CD4-positive, alpha-beta T cell treated with Interferon gamma for 1 hour (primary cell): ENCODE data around the gene BCAR3.
"Not testable (repeated sequence)": the region's sequence is repeated elsewhere in the genome, so short reads cannot be mapped to it uniquely, and the experiment has no call there.

Experiments
- DNase-seq: peaks from one replicate; pipeline ENCODE4 v3.0.0-alpha.2; 2020

Gene BCAR3

GRCh38 chr1:93667642-93668041, 14.0 kb downstream of the BCAR3 start:
- DNase-seq, result no peak

DNA sequence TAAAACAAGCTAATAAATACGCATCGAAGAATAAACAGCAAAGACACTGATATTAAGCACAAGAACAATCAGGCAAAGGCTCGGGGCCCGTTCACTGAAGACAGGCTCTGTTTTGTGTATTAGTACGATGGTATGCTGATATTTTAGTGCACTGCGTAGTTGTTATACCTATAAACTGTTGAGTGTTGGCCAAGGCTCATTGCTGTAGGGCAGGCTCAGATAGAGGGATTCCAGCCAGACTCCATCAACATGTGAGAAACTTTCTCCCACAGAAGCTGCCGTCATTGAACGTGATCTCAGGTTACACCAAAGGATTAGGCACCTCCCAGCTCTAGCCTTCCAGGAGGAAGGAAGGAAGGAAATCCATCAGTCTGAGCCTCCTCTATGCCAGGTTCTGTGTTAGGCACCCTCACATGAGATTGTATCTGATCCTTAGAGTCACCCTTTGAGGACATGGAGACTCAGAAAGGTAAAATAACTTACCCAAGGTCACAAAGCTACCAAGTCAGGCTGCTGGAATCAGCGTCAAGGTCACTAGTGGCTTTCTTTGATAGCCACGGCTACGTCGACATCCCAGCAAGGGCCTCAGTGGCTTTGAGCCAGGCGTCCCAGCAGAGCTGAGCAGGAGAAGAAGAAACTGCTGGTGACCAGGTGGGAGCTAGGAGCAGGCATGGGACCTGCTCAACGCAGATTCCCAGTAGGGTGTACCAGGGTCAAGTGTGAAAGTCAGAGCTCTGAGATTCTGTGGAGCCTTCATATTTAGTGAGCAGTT, 14.8 kb downstream of the BCAR3 start:
- no peak for DNase-seq

DNA sequence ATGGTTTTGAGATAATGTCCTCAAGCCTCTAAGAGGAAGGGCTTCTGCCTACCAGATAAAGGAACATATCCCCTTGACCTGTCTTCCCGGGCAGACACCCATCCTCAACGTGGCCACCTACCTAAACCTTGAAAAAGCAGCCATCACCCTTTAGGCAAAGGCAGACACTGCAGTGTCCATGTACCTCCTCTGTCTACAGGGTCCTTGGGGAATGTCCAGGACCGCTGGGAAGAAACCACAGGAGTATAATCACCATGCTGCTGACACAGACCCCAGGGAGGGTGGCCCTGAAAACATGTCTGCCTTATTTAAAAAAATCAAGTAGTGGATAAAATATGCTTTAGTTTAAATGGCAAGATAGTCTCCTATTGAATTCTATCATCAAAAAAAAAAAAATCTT, 16.6 kb downstream of the BCAR3 start:
- DNase-seq, result no peak

GRCh38 chr1:93663208-93663614, 18.4 kb downstream of the BCAR3 start:
- DNase-seq, result no peak

DNA sequence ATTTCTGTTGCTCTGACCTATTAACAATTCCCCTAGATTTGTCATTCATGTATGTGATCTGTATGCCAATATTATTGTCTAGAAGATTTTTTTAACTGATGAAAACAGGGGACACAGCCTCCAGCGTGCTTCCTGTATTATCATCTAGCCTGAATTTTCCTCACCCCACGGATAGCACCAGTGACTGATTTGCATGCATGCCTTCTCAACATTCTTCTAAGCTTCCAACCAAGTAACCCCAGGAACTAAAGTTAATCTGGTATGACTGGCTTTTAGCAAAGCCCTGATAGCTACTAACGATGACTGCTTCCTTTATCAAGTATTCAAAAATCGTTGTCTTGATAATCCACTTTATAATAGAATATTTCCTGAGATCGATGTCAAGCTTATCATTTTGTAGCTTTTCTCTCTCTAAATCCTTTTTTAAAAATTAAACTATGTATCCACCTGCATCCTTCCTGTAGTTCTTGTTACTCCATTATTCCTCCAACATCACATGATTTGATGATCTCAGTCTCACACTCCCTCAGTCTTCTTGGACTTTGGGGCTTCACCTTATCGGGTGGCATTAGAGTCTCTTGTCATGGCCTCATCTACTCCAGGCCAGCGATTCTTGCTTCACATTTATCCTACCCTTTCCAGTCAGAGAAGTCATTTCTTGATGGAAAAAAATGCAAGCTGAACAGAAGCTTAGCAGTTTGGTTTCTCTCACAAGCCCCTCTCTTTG, 19.0 kb downstream of the BCAR3 start:
- no peak for DNase-seq

DNA sequence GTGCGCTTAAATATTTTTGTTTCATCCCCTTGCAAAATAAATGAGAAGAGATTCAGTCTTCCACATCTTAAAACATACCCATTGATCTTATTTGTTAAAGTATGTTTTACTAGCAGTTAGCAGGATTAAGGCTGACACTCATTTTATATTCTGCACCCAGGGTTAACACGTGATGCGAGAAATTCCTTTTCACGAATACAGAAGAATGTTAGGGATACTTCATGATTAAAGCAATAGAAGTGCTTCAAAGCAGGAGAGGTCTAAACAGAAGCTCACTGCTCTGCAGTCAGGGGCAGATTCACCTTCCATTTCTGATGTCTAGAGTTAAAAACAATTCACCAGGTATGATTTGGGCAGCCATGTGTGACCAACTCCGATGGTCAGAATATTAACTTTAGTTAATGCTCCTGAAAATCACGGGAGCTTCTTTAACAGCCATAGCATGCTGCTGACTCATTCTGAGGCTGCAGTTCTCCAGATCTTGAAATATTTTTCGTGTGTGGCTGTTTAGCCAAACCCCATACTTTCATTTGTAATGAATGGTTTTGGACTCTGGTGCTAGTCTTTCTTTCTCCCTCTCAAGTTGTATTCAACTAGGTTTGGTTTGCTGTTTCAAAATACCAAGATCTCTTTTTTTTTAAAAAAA, 19.7 kb downstream of the BCAR3 start:
- DNase-seq, result no peak

- not testable (repeated sequence) for DNase-seq
Observed at GRCh38 chr1:93661341-93661740, 20.3 kb downstream of the BCAR3 start.

GRCh38 chr1:93659822-93660503, 21.7 kb downstream of the BCAR3 start:
- no peak for DNase-seq

DNA sequence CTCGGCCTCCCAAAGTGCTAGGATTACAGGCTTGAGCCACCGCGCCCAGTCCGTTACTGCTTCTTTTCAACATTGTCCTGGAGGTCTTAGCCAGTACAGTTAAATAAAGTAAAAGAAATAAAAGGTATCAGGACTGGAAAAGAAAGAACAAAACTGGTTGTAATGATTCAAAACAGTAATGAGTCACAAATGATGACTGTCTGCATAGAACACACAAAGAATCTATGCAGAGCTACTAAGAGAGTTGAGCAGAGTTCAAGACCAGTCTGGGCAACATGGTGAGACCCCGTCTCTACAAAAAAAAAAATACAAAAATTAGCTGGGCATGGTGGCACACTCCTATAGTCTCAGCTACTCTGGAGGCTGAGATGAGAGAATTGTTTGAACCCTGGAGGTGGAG, 23.4 kb downstream of the BCAR3 start:
- no peak for DNase-seq

DNA sequence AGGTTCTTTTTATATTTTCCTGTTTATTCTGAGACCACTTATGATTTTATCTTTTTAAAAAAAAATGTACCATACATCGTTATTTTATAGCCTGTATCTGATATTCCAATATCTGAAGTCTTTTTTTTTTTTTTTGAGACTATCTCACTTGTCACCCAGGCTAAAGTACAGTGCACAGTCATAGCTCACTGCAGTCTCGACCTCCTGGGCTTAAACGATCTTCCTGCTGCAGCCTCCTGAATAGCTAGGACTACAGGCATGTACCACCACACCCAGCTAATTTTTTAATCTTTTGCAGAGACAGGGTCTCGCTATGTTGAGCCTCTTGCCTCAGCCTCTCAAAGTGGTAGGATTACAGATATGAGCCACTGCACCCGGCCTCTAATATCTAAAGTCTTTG, 25.1 kb downstream of the BCAR3 start:
- no peak for DNase-seq

- no peak for DNase-seq
Observed at GRCh38 chr1:93653656-93654055, 28.0 kb downstream of the BCAR3 start.

DNA sequence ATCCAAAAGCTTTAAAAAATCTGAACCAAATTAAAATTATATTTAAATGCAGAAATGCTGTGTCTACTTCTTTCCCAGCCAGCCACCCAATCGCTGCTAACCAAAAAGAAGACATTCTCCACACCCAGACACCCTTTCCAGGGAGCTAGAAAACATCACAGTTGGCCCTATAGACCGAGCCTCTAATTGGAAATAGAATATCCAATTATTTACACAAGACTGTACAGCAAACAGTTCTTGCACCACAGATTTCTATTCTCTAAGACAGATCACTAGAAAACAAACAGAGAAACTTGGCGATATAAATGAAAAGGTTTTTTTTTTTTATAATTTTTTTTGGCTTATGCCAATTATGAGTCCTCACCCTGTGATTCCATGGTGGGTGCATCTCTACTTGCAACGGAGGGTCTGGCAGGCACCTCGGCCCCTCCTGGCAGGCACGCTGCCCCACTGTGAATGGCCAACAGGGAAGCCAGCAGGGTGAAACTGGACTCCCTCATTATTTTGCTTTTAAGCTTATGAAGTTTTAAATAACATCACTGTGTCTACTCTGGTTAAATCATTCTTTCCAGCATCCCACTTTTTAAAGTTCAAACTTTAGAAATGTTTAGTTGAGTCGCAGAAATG, 29.2 kb downstream of the BCAR3 start:
- DNase-seq, result no peak

- DNase-seq, result no peak
Observed at GRCh38 chr1:93651695-93652094, 29.9 kb downstream of the BCAR3 start.

DNA sequence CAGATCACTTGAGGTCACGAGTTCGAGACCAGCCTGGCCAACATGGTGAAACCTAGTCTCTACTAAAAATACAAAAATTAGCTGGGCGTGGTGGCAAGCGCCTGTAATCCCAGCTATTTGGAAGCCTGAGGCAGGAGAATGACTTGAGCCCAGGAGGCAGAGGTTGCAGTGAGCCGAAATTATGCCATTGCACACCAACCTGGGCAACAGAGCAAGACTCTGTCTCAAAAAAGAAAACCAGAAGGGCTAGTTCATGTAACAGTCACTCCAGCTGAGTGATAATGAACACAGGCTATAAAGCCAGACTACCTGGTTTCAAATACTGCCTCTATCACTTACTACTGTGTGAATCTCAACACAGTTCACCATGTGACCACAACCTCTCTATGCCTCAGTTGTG, 31.5 kb downstream of the BCAR3 start:
- DNase-seq, result not testable (repeated sequence)

- DNase-seq, result no peak
Observed at GRCh38 chr1:93649231-93649630, 32.4 kb downstream of the BCAR3 start.

GRCh38 chr1:93648656-93649055, 33.0 kb downstream of the BCAR3 start:
- no peak for DNase-seq

GRCh38 chr1:93641527-93641926, 40.1 kb downstream of the BCAR3 start:
- no peak for DNase-seq

GRCh38 chr1:93640656-93641440, 40.8 kb downstream of the BCAR3 start:
- no peak for DNase-seq

GRCh38 chr1:93638981-93639380, 42.7 kb downstream of the BCAR3 start:
- DNase-seq, result no peak

GRCh38 chr1:93638307-93638847, 43.3 kb downstream of the BCAR3 start:
- DNase-seq, result no peak

DNA sequence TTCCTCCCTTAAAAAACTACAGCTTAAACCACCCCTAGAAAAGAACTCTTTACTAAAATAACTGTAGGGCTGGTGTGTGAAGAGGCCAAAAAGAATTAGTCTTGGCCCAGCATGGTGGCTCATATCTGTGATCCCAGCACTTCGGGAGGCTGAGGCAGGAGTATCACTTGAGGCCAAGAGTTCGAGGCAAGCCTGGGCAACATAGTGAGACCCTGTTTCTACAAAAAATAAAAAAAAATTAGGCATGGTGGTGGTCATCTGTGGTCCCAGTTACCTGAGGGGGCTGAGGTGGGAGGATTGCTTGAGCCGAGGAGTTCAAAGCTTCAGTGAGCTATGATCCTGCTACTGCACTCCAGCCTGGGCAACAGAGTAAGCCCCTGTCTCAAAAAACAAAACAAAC, 44.9 kb downstream of the BCAR3 start:
- no peak for DNase-seq
